ENCODE results near the gene CHAMP1.
"Not testable (repeated sequence)": the region's sequence is repeated elsewhere in the genome, so short reads cannot be mapped to it uniquely, and the experiment has no call there.

The CHAMP1 gene

DNA sequence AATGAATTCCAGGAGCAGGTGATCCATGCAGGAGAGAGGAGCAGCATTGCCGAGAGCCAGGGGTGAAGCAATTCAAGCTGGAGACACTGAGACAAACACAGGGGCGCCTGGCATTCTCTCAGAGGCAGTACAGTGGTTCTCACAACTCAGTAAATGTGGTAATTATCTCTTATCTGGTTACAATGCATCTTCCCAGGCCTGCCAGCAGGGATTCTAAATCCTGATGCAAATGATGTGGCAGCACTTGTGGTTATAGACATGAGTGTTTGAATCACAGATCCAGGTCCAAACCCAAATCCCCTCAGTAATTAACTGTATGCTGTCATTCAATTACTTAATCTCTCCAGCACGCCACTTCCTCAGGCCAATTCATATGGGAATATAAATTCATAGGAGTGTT lies 19.6 kb downstream of the CHAMP1 start:
- not testable (repeated sequence) for DNase-seq (ENCODE audit: low spot score)

DNA sequence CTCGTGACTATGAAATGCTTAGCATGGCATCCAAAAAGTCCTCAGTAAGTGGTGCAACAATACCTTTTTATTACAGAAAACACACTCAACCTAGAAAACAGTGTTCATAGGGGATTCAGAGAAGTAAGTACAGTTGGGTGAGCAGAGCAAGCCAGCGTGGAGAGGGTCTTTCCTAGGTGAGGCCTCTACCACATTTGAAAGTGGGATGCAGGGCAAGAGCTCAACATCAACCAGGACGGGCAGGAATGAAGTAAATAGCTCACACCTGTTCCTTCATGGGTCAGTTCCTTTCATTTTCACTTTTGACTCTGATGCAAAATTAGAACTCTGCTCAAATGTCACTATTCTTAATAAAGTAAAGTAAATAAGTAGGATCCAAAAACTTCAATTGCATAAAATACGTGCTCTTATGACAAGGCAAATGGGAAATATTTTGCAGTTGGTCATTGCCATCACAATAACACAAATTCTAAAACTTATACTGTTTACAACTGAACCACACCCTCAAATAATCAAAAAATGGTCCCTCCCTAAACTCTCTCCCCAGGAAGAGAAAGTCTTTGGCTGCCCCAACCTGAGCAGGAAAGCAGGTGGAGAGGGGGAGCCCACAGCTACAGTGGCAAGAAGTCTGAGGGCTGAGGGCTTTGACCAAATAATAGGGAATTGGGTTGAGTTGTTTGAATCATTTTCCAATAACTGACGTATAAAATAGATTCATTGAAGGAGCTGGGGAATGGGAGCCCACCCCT lies 20.2 kb downstream of the CHAMP1 start:
- no peak for DNase-seq (ENCODE audit: low spot score)

DNA sequence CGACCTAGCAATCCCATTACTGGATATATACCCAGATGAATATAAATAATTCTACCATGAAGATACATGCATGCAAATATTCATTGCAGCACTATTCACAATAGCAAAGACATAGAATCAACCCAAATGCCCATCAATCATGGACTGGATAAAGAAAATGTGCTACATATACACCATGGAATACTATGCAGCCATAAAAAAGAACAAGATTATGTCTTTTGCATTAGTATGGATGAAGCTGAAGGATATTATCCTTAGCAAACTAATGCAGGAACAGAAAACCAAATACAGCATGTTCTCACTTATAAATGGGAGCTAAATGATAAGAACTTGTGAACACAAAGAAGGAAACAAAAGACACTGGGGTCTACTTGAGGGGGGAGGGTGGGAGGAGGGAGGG lies 22.2 kb downstream of the CHAMP1 start:
- not testable (repeated sequence) for DNase-seq (ENCODE audit: low spot score)

DNA sequence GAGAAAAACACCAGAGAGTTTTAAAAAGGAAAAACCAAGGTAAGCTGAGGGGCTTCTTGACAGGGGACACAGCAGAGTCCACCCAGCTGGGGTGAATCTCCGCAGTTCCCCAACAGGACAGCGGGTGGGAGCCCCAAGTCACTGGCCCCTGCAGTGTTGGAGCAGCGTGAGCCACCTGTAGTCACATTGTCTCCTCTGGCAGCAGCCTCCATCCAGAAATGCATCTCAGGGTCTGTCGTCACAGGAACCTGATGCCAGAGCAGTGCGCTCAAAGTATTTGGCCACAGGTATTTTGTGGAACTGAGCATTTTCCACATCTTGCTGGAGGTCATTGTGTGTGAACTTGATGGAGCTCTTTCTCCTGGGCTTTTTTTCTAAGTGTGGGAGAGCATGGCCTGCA lies 24.7 kb downstream of the CHAMP1 start:
- no peak for DNase-seq (ENCODE audit: low spot score)

DNA sequence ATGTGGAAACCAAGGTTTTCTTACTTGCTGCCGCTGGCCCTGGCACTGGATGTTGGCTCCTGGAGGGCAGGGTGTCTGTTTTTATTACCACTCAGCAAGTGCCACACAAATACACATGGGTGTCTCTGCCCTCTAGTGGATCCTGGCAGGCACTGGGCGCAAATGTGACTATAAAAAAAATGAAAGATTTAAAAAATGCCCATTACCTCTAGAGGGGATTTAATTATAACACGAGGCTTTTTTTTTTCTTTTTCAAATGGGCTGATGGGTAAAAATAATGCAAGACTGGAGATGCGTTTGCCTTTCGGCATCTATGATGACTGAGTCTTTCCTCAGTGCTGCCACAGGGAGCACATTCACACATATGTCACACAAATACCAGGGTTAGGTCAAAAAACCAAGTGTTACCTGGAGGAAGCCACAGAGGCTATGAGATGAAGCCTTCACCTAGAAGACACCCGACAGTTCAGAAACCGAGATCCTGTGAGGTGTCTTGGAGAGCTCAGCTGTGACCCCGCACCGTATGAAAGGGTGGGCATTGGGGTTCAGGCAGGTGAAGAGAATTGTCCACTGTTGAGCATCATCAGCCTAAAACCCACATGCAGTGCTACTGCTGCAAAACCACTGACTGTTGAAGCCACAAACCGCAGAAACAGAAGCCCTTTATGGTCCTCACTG lies 25.7 kb downstream of the CHAMP1 start:
- DNase-seq (ENCODE audit: low spot score) = peak; percentile 84

DNA sequence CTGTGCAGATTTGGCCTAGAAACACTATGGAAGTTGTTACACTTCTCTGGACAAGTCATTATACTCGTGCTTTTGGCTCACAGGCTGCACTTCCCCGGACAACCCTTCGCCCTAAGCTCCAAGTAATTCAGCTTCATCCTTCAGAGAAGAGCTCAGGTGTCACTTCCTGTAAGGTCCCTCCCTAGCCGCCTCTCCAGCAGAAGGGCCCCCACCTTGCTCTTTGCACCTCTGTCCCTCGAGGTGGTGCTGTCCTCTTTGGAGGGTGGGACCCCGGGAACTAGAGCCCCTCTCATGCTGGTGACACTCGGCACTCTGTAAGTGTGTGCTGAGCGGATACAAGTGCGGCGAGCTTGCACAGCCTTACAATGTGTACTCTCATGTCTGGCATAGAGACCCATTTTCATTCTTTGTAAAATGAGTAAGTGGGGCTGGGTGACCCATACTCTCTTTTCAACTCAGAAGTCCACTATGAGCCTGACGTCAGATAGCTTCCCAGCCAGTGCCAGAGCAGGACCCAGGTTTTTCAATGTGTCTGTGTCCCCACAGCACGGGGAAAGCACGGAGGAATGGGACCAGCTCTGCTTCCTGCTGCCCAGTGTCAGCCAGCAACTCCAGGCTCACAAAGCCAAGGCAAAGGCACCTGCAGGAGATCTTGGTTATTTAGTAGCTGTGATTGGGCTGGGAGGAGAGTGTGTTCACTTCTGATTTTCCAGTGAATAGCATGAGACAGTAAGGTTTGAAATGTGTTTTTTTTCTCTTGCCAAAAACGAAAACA lies 26.9 kb downstream of the CHAMP1 start:
- no peak for DNase-seq (ENCODE audit: low spot score)

DNA sequence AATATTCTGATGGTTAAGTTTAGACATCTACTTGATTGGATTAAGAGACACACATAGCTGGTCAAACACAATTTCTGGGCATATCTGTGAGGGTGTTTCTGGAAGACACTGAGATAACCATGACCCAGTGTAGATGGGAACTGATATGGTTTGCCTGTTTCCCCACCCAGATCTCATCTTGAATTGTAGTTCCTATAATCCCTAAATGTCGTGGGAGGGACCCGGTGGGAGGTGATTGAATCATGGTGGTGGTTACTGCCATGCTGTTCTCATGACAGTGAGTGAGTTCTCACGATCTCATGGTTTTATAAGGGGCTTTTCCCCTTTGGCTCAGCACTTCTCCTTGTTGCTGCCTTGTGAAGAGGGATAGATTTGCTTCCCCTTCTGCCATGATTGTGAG lies 33.0 kb downstream of the CHAMP1 start:
- DNase-seq (ENCODE audit: low spot score) = not testable (repeated sequence)

DNA sequence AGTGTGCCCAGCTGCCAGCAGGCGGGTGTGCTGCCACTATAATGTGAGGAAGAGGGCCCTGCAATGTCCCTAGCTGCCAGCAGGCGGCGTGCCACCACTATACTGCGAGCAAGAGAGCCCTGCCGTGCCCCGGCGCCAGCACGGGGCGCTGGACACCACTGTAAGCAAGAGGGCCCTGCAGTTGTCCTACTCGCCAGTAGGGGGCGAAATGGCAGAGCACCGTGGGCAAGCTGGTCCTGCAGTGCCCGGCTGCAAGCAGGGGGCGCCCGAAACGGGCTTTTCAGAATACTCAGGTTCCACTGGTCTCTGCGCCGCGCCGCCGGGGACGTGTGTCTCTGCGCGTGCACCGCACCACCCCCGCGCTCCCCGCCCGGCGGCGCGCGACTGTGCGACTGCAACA lies 38.5 kb downstream of the CHAMP1 start:
- peak; percentile 63 for DNase-seq (ENCODE audit: low spot score)

DNA sequence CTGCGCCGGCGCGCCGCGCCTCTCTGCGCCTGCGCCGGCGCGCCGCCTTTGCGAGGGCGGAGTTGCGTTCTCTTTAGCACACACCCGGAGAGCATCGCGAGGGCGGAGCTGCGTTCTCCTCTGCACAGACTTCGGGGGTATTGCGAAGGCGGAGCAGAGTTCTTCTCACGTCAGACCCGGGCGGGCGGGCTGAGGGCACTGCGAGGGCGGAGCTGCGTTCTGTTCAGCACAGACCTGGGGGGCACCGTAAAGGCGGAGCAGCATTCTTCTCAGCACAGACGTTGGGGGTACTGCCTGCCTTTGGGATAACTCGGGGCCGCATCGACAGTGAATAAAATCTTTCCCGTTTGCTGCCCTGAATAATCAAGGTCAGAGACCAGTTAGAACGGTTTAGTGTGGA lies 39.1 kb downstream of the CHAMP1 start:
- not testable (repeated sequence) for DNase-seq (ENCODE audit: low spot score)

Measured in RKO (cell line).